Osteocyte (in vitro differentiated cells): Measurements from ENCODE around the gene CAMKMT. TPM values are rescaled to one million over a fixed set of nuclear protein-coding genes. Genes with fewer than 3 reads are reported as not detected.

ENCODE experiments used
- DNase-seq: peaks from one replicate; pipeline ENCODE4 v3.0.0; 2021; ENCODE audit warnings: mixed read lengths; ENCODE audit not compliant: unreplicated experiment; ENCODE audit errors: extremely low spot score
- H3K27ac Mint-ChIP-seq: one replicate; pipeline ENCODE4 v1.8.0; 2021; ENCODE audit warnings: mild to moderate bottlenecking, mixed read lengths; ENCODE audit not compliant: unreplicated experiment
- H3K27me3 Mint-ChIP-seq: one replicate; pipeline ENCODE4 v1.8.0; 2021; ENCODE audit warnings: mixed read lengths; ENCODE audit not compliant: unreplicated experiment
- H3K36me3 Mint-ChIP-seq: one replicate; pipeline ENCODE4 v1.8.0; 2021; ENCODE audit warnings: mixed read lengths; ENCODE audit not compliant: unreplicated experiment
- H3K4me1 Mint-ChIP-seq: one replicate; pipeline ENCODE4 v1.8.0; 2021; ENCODE audit warnings: mixed read lengths; ENCODE audit not compliant: unreplicated experiment
- H3K4me3 Mint-ChIP-seq: one replicate; pipeline ENCODE4 v1.8.0; 2021; ENCODE audit warnings: mild to moderate bottlenecking, moderate library complexity, mixed read lengths; ENCODE audit not compliant: unreplicated experiment
- H3K9me3 Mint-ChIP-seq: one replicate; pipeline ENCODE4 v1.8.0; 2021; ENCODE audit warnings: mixed read lengths; ENCODE audit not compliant: unreplicated experiment
- total RNA-seq: library from RNA; stranded (reverse); gene quantifications from 2 replicates; pipeline ENCODE4 v1.2.1, GENCODE V29; 2021
- TF ChIP-seq, protein P1 (sequence below): fragments of 200-600 bp; sonication (generic); IDR thresholded peaks from 2 replicates; pipeline ENCODE4 v1.5.0; 2021; ENCODE audit warnings: antibody characterized with exemption, mild to moderate bottlenecking, moderate library complexity

Gene CAMKMT
- total RNA-seq, 1 donor from 2014 or later = 10.9 TPM

DNA sequence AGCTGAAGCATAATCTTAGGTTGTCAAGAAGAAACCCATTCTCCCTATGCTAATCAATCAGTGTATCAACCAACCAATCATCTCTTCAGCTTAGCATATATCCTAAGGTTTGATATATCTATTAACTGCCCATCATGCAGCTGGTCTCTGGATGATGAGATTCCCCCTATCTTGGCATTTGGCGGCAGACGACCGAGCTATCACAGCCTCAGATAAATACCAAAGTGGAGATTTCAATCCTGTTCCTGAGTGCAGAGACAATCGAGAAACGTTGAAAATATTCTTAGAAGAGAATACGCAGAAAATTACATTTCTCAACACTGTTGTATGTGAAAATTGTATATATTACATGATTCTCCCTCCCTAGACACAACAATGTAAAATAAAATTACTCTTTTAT is 320.7 kb downstream of the CAMKMT start:
- Mint-ChIP-seq H3K9me3 (no peaks in the 10 kb centered on the region), H3K27me3 (no peaks in the 10 kb centered on the region), H3K36me3 (no peaks in the 10 kb centered on the region), H3K4me3 (no peak overlapping the region), H3K4me1 (no peaks in the 10 kb centered on the region), H3K27ac (no peak overlapping the region)
- TF ChIP-seq, protein P1, sequence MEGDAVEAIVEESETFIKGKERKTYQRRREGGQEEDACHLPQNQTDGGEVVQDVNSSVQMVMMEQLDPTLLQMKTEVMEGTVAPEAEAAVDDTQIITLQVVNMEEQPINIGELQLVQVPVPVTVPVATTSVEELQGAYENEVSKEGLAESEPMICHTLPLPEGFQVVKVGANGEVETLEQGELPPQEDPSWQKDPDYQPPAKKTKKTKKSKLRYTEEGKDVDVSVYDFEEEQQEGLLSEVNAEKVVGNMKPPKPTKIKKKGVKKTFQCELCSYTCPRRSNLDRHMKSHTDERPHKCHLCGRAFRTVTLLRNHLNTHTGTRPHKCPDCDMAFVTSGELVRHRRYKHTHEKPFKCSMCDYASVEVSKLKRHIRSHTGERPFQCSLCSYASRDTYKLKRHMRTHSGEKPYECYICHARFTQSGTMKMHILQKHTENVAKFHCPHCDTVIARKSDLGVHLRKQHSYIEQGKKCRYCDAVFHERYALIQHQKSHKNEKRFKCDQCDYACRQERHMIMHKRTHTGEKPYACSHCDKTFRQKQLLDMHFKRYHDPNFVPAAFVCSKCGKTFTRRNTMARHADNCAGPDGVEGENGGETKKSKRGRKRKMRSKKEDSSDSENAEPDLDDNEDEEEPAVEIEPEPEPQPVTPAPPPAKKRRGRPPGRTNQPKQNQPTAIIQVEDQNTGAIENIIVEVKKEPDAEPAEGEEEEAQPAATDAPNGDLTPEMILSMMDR = no peak
- no peak for DNase-seq

DNA sequence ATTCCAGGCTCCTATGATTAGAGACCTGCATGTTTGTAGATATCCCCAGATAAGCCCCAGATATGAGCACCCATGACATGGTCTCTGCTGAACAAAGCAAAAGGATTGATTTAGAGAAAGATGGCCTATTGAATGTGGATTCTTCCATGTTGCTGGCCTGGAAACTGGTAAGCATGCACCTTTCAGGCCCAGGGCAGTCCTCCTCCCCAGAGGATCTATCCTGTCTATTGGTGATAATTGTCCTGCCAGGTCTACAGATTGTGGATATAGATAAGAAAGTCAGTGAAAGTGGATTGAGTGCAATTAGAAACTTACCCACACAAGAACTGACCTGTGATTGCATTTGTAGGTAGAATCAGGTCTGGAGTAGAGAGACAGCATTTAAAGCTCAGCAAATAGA is 322.8 kb downstream of the CAMKMT start:
- no peak for DNase-seq
- H3K4me3 Mint-ChIP-seq = no peak overlapping the region
- H3K4me1 Mint-ChIP-seq = no peaks in the 10 kb centered on the region
- TF ChIP-seq, protein P1 = no peak
- H3K36me3 Mint-ChIP-seq = no peaks in the 10 kb centered on the region
- no peaks in the 10 kb centered on the region for H3K27me3 Mint-ChIP-seq
- H3K27ac Mint-ChIP-seq = no peak overlapping the region
- H3K9me3 Mint-ChIP-seq = no peaks in the 10 kb centered on the region

DNA sequence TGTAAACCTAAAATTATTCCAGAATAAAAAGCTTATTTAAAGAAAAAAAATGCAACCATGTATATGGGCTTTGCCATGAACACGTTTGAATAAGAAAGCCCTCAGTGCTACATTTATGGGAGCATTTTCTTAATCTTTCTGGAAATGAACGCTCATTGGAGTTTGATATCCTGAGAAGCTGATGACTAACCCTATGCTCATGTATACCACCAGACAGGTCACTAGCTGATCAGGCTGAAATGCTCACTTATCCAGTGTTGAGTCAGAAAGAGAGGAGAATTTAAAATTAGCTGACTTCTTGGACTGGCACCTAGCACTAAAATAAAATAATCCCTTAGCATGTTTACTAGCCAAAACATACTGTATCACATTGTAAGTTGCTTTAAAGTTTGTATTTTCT is 324.8 kb downstream of the CAMKMT start:
- Mint-ChIP-seq H3K9me3 (no peaks in the 10 kb centered on the region), H3K36me3 (no peaks in the 10 kb centered on the region), H3K27ac (no peak overlapping the region), H3K4me3 (no peak overlapping the region), H3K27me3 (no peaks in the 10 kb centered on the region), H3K4me1 (no peaks in the 10 kb centered on the region)
- no peak for DNase-seq
- TF ChIP-seq, protein P1 = no peak

DNA sequence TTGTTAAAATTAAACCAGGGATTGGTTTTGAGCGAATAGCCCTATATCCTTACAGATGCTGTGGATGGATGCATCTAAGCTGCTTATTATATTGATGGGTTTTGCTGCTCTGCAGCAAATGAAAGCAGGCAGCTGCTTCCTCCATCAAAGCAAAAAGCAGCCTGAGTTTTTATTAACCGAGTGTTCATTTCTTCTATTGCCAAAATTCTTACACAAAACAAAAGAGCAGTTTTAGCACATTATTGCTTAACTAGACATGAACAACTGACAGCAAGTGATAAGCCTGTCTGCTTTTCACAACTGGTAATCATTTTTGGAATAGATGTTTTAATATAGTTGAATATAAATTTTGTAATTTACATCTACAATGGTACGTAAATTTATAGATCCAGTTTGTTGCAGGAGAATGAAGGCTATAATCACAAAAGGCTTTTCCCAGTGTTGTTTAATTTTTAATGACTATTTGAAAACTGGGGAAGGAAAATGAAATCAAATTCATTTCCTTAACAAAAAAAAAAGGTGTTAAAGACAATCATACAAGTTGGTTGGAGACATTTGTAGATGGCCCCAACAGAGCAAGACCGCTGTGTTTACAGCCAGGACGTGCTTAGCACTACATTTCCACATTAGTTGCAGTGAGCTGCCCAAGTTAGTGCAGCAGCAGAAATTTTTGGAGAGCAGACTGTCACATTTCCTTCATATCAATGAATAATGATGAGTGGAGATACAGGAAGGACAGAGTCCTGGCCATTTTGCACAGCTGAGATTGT is 326.1 kb downstream of the CAMKMT start:
- no peak for DNase-seq
- no peaks in the 10 kb centered on the region for H3K27me3 Mint-ChIP-seq
- TF ChIP-seq, protein P1 = no peak
- no peak overlapping the region for H3K4me3 Mint-ChIP-seq
- no peaks in the 10 kb centered on the region for H3K9me3 Mint-ChIP-seq
- H3K36me3 Mint-ChIP-seq = no peaks in the 10 kb centered on the region
- no peak overlapping the region for H3K27ac Mint-ChIP-seq
- H3K4me1 Mint-ChIP-seq = no peaks in the 10 kb centered on the region

DNA sequence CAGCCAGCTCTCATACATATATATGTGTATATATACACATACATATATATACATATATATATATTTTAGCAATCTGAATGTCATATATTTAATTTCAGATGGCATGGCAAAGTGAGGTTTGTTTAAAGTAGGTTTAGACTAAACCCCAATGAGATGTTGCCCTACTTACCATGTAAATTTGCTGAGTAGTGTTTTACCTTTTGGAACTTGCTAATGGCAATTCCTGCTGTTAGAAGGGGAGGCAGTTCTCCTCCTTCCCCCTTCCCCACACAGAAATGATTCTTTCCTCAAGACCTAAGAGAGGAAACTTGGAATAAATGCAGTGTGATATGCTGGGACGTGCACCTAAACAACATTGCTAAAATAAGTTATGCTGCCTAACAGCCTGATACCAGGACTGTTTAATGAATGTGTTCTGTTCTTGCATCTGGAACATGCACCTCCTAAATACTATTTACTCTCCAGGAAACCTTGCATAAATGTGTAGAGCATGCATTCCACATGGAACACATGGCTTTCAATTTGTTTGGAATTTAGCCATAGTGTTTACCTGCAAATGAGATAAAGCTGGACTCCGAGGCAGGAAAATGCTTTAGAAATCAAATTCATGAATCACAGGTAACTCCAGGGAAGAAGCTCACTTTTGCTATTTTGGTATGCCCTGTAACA is 326.8 kb downstream of the CAMKMT start:
- no peaks in the 10 kb centered on the region for H3K9me3 Mint-ChIP-seq
- H3K27me3 Mint-ChIP-seq = no peaks in the 10 kb centered on the region
- no peak overlapping the region for H3K27ac Mint-ChIP-seq
- H3K36me3 Mint-ChIP-seq = no peaks in the 10 kb centered on the region
- TF ChIP-seq, protein P1 = no peak
- no peaks in the 10 kb centered on the region for H3K4me1 Mint-ChIP-seq
- no peak for DNase-seq
- H3K4me3 Mint-ChIP-seq = no peak overlapping the region
